ENCODE results near the gene BBS12. TPM values are rescaled to one million over a fixed set of nuclear protein-coding genes. Genes with fewer than 3 reads are reported as not detected.

Gene BBS12
- total RNA-seq, 1 donor from 2014 or later, result 5.4 TPM

GRCh38 chr4:122776916-122777315 is 44.4 kb downstream of the BBS12 start:
- H3K4me1 ChIP-seq, result peaks cover 20% of the 10 kb centered on the region

GRCh38 chr4:122777846-122778673 is 45.6 kb downstream of the BBS12 start:
- no peak overlapping the region for H3K27ac ChIP-seq (replicated peaks)
- H3K4me3 ChIP-seq, result no peak overlapping the region
- TF ChIP-seq, protein P1, sequence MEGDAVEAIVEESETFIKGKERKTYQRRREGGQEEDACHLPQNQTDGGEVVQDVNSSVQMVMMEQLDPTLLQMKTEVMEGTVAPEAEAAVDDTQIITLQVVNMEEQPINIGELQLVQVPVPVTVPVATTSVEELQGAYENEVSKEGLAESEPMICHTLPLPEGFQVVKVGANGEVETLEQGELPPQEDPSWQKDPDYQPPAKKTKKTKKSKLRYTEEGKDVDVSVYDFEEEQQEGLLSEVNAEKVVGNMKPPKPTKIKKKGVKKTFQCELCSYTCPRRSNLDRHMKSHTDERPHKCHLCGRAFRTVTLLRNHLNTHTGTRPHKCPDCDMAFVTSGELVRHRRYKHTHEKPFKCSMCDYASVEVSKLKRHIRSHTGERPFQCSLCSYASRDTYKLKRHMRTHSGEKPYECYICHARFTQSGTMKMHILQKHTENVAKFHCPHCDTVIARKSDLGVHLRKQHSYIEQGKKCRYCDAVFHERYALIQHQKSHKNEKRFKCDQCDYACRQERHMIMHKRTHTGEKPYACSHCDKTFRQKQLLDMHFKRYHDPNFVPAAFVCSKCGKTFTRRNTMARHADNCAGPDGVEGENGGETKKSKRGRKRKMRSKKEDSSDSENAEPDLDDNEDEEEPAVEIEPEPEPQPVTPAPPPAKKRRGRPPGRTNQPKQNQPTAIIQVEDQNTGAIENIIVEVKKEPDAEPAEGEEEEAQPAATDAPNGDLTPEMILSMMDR (IDR thresholded peaks at IDR 0.05; ENCODE audit: borderline replicate concordance), result no peak
- intact Hi-C loops (cut with micrococcal nuclease), result no loop called here
- H3K4me1 ChIP-seq, result peaks cover 19% of the 10 kb centered on the region
- peaks cover 7% of the 10 kb centered on the region for H3K9me3 ChIP-seq (replicated peaks)
- no peak for DNase-seq
- H3K27me3 ChIP-seq (ENCODE audit: low read depth), result no peaks in the 10 kb centered on the region
- H3K36me3 ChIP-seq, result no peaks in the 10 kb centered on the region

More at GRCh38 chr4:122776916-122777315, 44.4 kb downstream of the BBS12 start:
- TF ChIP-seq, protein P1 (IDR thresholded peaks at IDR 0.05; ENCODE audit: borderline replicate concordance), result no peak
- Histone ChIP-seq H3K36me3 (no peaks in the 10 kb centered on the region), H3K27me3 (ENCODE audit: low read depth) (no peaks in the 10 kb centered on the region), H3K4me3 (no peak overlapping the region), H3K9me3 (replicated peaks) (peaks cover 7% of the 10 kb centered on the region), H3K27ac (replicated peaks) (no peak overlapping the region)
- intact Hi-C loops (cut with micrococcal nuclease), result no loop called here
- DNase-seq, result no peak

- Histone ChIP-seq H3K4me1 (peaks cover 28% of the 10 kb centered on the region), H3K27ac (replicated peaks) (no peak overlapping the region)
- TF ChIP-seq, protein P1 (IDR thresholded peaks at IDR 0.05; ENCODE audit: borderline replicate concordance), result no peak
These were observed 49.0 kb downstream of the BBS12 start for GRCh38 chr4:122781486-122781885.

DNA sequence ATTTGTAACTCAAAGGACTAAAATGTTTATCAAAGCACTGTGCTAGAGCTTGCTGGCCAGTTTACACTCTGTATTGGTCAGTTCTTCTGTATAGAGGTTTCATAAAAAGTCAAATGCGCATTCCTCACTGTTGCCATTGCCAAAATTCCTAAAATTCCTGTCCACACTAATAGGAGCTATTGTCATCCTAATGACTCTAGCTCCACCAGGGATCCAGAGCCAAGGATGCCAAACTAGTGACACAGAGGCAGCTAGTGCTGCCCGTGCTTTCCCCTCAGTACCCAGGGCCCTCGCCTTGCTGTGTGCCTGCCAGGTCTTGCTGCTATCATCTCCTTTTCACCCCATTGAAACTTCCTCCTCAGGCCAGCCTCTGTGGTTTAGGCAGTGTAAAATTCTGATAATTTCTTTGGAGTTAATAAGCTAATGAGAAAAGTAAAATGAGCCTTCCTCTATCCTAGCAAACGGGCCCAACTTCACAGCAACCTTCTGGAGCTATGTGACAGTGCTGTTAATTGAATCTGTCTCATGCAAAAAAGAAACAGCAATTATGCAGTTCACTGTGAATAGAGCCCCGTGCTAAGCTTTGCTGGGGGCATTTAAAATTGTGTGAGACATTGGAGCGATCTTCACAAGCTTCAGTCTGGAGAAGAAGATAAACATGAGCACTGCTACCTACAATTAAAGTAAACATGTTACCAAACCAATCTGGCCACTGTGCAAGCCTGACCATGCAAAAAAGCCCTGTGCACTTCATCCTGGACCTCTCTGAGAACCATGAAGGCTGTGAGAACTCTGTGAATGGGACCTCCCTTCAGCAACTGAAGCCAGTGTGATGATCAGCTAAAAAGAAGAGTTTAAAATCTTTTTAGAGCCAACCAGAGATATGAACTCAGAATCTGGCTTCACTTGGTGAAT is 51.1 kb downstream of the BBS12 start:
- Histone ChIP-seq H3K4me1 (peaks cover 30% of the 10 kb centered on the region), H3K27me3 (ENCODE audit: low read depth) (no peaks in the 10 kb centered on the region), H3K27ac (replicated peaks) (peak overlapping the region; percentile 87), H3K36me3 (no peaks in the 10 kb centered on the region), H3K4me3 (peak overlapping the region; percentile 27), H3K9me3 (replicated peaks) (peaks cover 7% of the 10 kb centered on the region)
- peak; percentile 66 for DNase-seq
- intact Hi-C loops (cut with micrococcal nuclease), result loop anchor here (10.0 kb wide), 1 partner anchor 491 kb away; no protein-coding TSS in a partner anchor
- TF ChIP-seq, protein P1 (IDR thresholded peaks at IDR 0.05; ENCODE audit: borderline replicate concordance), result no peak

More at GRCh38 chr4:122781486-122781885, 49.0 kb downstream of the BBS12 start:
- H3K4me3 ChIP-seq, result no peak overlapping the region
- no peaks in the 10 kb centered on the region for H3K36me3 ChIP-seq
- peaks cover 7% of the 10 kb centered on the region for H3K9me3 ChIP-seq (replicated peaks)
- H3K27me3 ChIP-seq (ENCODE audit: low read depth), result no peaks in the 10 kb centered on the region
- intact Hi-C loops (cut with micrococcal nuclease), result loop anchor here (10.0 kb wide), 1 partner anchor 493 kb away; no protein-coding TSS in a partner anchor
- no peak for DNase-seq

- H3K27ac ChIP-seq (replicated peaks), result peak overlapping the region; percentile 87
- TF ChIP-seq, protein P1 (IDR thresholded peaks at IDR 0.05; ENCODE audit: borderline replicate concordance), result no peak
- H3K36me3 ChIP-seq, result no peaks in the 10 kb centered on the region
- H3K27me3 ChIP-seq (ENCODE audit: low read depth), result no peaks in the 10 kb centered on the region
- DNase-seq, result no peak
- no peak overlapping the region for H3K4me3 ChIP-seq
- peaks cover 30% of the 10 kb centered on the region for H3K4me1 ChIP-seq
- H3K9me3 ChIP-seq (replicated peaks), result peaks cover 7% of the 10 kb centered on the region
- intact Hi-C loops (cut with micrococcal nuclease), result loop anchor here (10.0 kb wide), 1 partner anchor 491 kb away; no protein-coding TSS in a partner anchor
These were observed 51.8 kb downstream of the BBS12 start for GRCh38 chr4:122784261-122784660.

All from left ventricle myocardium inferior (tissue), 1 donor.